ENCODE measurements around the gene INPP4A. TPM values are rescaled to one million over a fixed set of nuclear protein-coding genes. Genes with fewer than 3 reads are reported as not detected.

The INPP4A gene
- polyA plus RNA-seq, 1 of the 3 experiments (the other 2 are of a cell fraction) = 15.0 TPM

DNA sequence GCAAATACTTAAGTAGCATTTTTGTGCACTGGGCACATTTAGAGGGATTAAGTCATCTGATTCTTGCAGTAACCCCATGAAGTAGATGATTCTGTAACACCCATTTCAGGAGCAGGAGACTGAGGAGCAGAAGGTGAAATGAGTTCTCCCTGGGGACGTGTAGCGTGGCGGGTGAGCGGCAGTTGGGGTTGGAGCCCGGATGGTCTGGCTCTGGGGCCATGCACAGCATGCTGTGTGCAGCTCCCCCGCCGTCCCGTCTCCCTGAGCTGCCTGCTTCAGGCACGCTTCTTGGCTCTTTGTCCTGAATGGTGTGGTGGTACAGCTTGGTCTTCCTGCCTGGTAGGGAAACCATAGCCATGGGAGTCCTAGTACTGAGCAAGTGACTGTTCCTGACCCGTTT lies 32.4 kb downstream of the INPP4A start:
- H3K79me2 ChIP-seq (ENCODE audit: insufficient read depth) = peaks cover 9% of the 10 kb centered on the region; the same call in 1 of the 2 replicates
- ChIA-PET POLR2A (no interaction called here), CTCF (interaction anchor here (0.7 to 3.0 kb wide), 2 partner anchors 11 to 14 kb away, joined by 3 to 11 read pairs; no protein-coding TSS in a partner anchor)
- no peak for TF ChIP-seq JUND (IDR thresholded peaks at IDR 0.05)
- TF ChIP-seq, protein P1, sequence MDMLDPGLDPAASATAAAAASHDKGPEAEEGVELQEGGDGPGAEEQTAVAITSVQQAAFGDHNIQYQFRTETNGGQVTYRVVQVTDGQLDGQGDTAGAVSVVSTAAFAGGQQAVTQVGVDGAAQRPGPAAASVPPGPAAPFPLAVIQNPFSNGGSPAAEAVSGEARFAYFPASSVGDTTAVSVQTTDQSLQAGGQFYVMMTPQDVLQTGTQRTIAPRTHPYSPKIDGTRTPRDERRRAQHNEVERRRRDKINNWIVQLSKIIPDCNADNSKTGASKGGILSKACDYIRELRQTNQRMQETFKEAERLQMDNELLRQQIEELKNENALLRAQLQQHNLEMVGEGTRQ (IDR thresholded peaks at IDR 0.05; ENCODE audit: borderline replicate concordance, low read depth, low read length) = no peak
- TF ChIP-seq RXRA (IDR thresholded peaks at IDR 0.05; ENCODE audit: borderline replicate concordance, low read depth) = no peak
- TF ChIP-seq, protein P2, sequence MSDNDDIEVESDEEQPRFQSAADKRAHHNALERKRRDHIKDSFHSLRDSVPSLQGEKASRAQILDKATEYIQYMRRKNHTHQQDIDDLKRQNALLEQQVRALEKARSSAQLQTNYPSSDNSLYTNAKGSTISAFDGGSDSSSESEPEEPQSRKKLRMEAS (IDR thresholded peaks at IDR 0.05; ENCODE audit: low read depth) = no peak
- no peak for TF ChIP-seq NFIC (IDR thresholded peaks at IDR 0.05; ENCODE audit: borderline replicate concordance)
- TF ChIP-seq ELF1 (IDR thresholded peaks at IDR 0.05) = no peak
- no peak for TF ChIP-seq FOXM1 (IDR thresholded peaks at IDR 0.05; ENCODE audit: low read depth)
- TF ChIP-seq TCF12 (IDR thresholded peaks at IDR 0.05) = no peak
- TF ChIP-seq, protein P3, sequence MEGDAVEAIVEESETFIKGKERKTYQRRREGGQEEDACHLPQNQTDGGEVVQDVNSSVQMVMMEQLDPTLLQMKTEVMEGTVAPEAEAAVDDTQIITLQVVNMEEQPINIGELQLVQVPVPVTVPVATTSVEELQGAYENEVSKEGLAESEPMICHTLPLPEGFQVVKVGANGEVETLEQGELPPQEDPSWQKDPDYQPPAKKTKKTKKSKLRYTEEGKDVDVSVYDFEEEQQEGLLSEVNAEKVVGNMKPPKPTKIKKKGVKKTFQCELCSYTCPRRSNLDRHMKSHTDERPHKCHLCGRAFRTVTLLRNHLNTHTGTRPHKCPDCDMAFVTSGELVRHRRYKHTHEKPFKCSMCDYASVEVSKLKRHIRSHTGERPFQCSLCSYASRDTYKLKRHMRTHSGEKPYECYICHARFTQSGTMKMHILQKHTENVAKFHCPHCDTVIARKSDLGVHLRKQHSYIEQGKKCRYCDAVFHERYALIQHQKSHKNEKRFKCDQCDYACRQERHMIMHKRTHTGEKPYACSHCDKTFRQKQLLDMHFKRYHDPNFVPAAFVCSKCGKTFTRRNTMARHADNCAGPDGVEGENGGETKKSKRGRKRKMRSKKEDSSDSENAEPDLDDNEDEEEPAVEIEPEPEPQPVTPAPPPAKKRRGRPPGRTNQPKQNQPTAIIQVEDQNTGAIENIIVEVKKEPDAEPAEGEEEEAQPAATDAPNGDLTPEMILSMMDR (IDR thresholded peaks at IDR 0.05) = no peak
- TF ChIP-seq NRF1 (IDR thresholded peaks at IDR 0.05; ENCODE audit: low read depth, low read length) = no peak
- TF ChIP-seq, protein P4, sequence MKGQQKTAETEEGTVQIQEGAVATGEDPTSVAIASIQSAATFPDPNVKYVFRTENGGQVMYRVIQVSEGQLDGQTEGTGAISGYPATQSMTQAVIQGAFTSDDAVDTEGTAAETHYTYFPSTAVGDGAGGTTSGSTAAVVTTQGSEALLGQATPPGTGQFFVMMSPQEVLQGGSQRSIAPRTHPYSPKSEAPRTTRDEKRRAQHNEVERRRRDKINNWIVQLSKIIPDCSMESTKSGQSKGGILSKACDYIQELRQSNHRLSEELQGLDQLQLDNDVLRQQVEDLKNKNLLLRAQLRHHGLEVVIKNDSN (IDR thresholded peaks at IDR 0.05; ENCODE audit: borderline replicate concordance, low read depth) = no peak
- no peak for TF ChIP-seq MEF2A (IDR thresholded peaks at IDR 0.05; ENCODE audit: borderline replicate concordance, low read depth)
- TF ChIP-seq POLR2AphosphoS5 (IDR thresholded peaks at IDR 0.05; ENCODE audit: low read depth, low read length) = no peak
- no peak for TF ChIP-seq FOXJ3 (CRISPR knock-in tag; IDR thresholded peaks at IDR 0.05)
- no peak for TF ChIP-seq TAF1 (IDR thresholded peaks at IDR 0.05; ENCODE audit: borderline replicate concordance, low read depth, low read length)
- TF ChIP-seq SIN3A (IDR thresholded peaks at IDR 0.05; ENCODE audit: borderline replicate concordance, low read depth, low read length) = no peak
- TF ChIP-seq YY1 (IDR thresholded peaks at IDR 0.05; ENCODE audit: low read depth) = no peak
- no peak for TF ChIP-seq CHD2 (IDR thresholded peaks at IDR 0.05; ENCODE audit: low read length, partially characterized antibody)
- H4K20me1 ChIP-seq (ENCODE audit: insufficient read depth) = peaks cover 64% of the 10 kb centered on the region
- no peak for DNase-seq
- H3K4me3 ChIP-seq (ENCODE audit: low read depth in 2 of 2, low read length in 1 of 2) = no peak overlapping the region
- no peak overlapping the region for H3K27ac ChIP-seq (ENCODE audit: low read depth in 2 of 2, low read length in 1 of 2)
- no peak overlapping the region for H3K4me2 ChIP-seq
- no peaks in the 10 kb centered on the region for H3K9me2 ChIP-seq
- H3K9me3 ChIP-seq = no peaks in the 10 kb centered on the region
- H3K36me3 ChIP-seq (replicated peaks in 1 of 2; ENCODE audit: control insufficient read depth in 1 of 2, insufficient read depth in 2 of 2, low read length in 1 of 2) = no peaks in the 10 kb centered on the region
- H3K27me3 ChIP-seq (ENCODE audit: insufficient read depth) = no peaks in the 10 kb centered on the region
- 96% methylated on average over 5 of the region's 10 CpGs for WGBS (ENCODE audit: low lambda C conversion rate)
- no peak overlapping the region for H3K9ac ChIP-seq
- H3F3A ChIP-seq (replicated peaks; ENCODE audit: insufficient read depth) = peaks cover 4% of the 10 kb centered on the region
- H3K4me1 ChIP-seq (ENCODE audit: control insufficient read depth in 1 of 2, insufficient read depth in 2 of 2, low read depth in 1 of 2, low read length in 1 of 2) = peaks cover 32 to 78% of the 10 kb centered on the region in 2 experiments
- H2AFZ ChIP-seq (ENCODE audit: low read depth) = no peak overlapping the region

Measured in SK-N-SH (cell line).